GM21515 (cell line): ENCODE results near the gene RIMKLA.

ENCODE experiments used
- ATAC-seq: cut with Tn5 transposase; IDR thresholded peaks from one replicate; pipeline ENCODE4 v1.9.1; 2021; ENCODE audit not compliant: unreplicated experiment

Gene RIMKLA

DNA sequence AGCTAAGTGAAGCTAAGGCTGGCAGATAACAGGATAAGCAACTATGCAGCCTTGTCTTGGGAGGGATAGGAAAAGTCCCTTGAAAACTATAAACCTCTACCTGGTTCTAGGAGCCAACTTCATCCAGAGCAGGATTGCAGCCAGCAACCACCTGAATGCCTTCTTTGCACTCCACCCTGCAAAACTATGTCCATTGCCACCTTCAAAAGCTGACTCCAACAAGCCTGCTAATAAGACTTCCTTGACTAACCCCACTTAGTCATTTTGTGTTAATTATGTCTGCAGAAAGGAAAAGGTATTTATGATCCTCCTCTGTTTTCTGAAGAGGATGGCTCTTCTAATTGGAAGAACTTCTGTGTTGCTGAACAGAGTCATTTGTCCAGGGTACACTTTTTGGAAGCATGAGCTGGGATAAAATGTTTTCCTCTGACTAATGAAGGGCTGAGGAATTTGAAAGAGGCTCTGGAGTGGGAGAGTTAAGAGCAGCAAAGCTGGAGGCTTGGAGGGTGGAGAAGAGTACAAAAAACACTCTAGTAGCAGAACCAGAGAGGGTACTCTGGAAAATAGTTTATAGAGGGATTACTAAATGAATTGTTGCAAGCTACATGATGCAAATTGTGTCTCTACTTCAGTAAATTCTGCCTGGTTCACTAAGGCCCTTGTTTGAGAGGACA lies 9.6 kb upstream of the RIMKLA start:
- ATAC-seq = no peak

DNA sequence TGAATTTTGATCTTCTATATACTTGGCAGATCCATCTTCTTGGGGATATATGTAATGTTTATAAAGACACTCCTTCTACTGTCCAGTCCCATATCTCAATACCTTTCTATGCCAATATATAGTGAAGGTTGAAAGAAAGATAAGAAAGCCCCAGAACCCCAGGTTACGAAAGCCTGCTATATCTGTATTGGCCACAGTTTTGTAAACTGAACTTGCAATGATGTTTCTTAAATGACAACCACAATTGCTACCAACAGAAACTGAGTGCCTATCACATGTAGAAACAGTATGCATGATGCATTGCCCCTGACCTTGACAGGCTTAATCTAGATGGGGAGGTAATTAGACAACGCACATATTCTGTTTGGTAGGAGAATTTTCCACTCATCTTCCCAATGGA lies 7.8 kb upstream of the RIMKLA start:
- ATAC-seq = no peak

DNA sequence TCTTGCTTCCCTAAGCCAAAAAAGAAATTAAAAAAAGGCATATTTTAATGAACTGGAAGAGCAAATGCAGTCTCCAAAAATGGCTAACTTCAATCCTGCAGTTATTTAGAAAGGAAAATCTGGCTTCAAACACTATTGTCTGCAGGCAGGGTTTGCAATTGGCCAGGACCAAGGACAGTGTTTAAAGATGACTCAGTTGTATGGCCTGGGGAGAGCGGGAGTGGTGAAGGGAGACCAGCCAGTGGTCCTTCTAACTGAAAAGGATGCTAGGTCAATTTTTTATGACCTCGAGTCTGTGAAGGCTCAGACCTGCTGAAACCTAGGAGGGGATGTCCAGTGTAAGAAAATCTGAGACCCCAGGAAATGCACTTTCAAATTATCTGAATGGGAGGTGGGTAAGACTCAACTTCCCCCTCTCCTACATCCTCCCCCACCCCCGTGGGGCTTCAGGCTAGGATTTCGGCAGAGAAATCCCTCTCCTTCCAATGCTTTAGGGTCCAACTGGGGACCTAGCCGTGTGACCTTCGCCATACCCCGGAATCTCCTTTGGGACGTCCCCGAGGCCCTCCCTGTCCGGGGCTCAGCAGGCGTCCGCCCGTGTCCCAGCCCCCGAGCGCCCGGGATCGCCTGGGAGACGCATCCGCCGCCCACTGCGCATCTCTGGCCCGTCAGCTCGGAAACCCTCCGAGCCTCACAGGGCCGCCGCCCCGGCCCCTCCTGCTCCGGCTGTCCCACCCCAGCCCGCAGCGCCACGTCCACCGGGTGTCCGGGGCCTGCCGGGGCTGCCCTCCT lies 602 bp upstream of the RIMKLA start:
- peak; percentile 35 for ATAC-seq

DNA sequence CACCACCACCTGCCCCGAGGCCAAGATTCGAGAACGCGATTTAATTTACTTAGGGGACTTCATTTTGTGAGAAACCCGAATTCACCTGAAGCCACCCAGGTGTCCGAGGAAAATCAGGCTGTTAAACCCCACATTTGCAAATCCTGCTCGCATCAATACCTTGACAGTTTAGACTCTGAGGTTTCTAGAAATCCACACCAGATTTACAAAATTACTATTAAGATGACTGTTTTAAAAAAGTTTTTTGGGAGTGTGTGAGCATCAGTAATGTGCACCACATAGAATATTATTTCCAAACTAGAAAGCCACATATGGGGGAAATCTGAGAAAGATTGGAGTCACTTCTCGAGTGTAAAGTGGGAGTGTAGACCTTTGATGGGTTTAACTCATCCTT lies 685 bp downstream of the RIMKLA start:
- no peak for ATAC-seq

DNA sequence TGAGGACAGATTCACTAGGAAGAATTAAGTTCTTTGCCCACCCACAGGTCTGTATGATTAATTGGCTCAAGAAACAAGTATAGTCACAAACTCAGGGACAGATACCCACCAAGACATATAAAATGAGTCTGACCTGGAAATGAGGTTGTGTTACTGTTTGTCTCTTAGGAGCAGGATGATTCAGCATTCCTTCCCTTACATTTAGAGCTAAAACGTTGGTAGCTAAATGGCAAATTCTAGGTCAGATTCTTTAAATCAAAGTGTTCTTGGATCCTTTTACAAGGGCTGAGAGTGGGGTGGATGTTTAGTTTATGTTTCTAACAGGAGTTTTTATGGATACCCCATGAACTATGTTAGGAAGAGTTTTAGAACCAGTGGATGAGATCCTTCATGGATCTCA lies 4.7 kb downstream of the RIMKLA start:
- no peak for ATAC-seq

DNA sequence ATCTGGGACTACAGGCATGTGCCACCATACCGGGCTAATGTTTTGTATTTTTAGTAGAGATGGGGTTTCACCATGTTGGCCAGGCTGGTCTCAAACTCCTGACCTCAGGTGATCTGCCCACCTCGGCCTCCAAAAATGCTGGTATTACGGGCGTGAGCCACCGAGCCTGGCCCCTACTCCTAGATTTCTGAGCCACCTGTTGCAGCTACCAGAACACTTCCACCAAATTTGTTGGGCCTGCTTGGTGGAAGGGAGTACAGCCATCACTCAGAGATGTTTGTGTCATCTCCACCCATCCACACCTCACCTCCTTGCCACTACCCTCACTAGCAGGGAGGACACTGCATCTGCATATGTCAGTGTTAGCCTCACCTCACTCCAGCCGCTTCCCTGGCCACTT lies 5.5 kb downstream of the RIMKLA start:
- no peak for ATAC-seq

DNA sequence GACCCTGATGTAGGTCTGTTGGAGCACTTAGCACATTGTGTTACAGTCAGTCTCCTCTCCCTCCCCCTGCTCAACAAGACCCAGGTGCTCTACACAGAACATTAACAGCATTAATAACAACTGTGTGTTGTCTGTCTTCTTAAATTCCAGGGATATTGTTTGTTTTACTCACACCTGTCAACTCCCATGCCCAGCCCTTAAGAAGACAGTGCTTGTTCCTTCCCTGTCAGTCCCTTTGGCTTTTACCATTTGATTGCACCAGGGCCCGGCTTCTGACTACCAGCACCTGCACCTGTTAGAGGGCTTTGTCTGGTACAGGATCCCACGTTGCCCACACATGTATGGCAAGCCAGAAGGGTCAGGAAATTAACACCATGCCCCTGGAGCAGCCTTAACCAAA lies 11.7 kb downstream of the RIMKLA start:
- ATAC-seq = no peak

DNA sequence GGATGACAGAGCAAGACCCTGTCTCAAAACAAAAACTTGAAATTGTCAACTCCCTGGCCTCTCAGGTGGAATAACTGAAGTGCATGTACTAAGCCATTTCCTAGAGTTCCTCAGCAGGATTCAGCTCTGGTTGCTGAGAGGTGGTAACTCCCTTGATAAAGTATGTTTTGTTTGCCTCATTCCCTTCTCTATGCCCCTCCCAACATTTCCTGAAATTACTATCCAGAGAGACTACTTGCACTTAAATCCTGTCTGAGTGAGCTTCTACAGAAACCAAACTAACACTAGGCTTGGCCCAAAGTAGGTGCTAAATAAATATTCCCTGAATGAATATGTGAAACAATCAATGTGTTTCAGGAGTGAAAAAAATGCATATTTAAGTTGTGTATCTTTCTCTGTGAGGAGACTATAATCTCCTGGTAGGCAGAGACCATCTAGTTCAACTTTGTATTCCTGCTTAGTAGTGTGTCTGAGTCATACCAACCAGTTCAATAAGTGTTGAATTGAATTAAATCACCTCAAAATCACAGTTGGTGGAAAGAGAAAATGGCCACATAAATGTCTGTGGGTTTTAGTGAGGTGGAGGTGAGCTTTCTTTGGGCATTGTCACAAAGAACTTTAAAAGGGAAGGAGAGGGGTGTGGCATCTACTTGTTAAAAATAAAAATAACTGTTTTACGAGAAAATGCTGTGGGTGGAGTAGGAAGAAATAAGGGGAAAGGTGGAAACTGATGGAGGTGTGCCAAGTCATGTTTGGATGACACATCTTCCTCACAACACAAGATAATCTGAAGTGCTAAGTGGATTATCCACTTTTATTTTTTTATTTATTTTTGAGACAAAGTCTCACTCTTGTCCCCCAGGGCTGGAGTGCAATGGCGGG lies 12.6 kb downstream of the RIMKLA start:
- ATAC-seq = no peak

DNA sequence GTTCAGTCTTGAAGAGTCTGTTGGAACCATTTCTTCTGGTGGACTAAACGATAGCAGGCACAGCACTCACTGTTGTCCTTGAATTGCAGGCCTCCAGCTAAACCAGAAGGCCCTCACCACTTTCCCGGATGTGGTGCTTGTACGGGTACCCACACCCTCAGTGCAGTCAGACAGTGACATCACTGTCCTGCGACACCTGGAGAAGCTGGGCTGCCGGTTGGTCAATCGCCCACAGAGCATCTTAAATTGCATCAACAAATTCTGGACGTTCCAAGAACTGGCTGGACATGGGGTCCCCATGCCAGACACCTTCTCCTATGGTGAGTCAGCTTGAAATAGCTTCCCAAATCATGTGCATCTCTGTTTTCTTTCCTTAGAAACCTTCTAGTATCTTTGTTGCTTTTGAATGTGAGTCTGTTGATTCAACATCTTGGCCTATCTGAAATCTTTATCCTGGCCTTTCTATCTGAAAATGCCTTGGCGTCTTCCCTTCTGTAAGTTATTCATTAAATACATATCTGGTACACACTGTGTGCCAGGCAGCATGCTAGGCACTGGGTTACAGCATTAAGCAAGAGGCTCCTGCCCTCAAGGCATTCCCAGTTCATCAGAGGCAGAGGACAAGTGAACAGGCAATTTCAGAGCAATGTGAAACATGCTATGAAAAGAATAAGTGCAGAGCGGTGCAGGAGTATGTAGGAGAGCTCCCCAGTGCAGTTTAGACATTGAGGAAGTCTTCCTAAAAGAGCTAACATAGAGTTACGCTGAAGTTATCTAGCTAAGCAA lies 18.9 kb downstream of the RIMKLA start:
- no peak for ATAC-seq

DNA sequence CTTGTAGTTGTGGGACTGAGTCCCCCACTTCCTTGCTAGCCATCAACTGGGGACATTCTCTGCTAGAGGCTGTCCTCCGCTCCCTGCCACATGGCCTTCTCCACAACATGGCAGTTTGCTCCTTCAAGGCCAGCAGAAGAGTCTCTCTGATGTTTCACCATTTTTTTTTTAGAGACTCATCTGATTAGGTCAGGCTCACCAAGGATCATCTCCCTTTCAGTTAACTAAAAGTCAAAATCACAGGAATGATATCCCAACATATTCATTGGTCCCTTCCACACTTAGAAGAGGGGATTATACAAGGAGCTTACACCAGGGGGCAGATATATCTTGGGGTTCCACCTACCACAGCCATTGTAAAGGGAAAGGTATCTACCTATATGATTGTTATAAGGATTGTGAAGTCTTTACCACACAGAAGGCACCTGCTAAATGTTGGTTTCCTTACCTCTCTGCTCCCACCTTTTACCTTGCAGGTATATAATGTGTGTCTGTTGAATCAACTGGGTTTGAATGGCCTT lies 23.3 kb downstream of the RIMKLA start:
- ATAC-seq = no peak

DNA sequence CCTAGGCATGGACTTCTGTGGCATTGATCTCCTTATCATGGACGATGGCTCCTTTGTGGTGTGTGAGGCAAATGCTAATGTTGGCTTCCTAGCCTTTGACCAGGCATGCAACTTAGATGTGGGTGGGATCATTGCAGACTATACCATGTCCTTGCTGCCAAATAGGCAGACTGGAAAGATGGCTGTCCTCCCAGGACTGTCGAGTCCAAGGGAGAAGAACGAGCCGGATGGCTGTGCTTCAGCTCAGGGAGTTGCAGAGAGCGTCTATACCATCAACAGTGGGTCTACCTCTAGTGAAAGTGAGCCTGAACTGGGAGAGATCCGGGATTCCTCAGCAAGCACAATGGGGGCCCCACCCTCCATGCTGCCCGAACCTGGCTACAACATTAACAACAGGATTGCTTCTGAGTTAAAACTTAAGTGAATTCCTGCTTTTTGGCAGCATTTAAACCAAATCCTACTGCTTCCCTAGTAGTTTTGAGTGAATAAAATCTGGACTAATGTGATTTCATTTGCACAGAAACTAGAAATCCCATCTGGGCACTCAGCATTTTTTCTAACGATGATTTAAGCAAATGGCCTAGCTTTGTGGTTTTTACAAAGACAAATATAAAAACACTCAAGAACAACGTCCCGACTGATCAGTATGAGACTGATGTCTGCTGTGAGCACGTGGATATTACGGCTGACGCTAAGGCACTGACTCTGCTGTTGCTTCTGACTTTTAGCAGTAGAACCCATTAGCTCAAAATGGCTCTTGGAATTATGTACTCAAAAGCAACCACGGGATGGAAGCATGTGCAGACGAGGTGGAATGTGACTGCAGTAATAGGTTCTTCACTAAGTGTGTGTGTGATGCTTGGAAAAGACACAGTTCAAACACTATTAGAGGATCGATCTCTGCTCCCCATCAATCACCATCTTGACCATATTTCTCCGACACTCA lies 34.2 kb downstream of the RIMKLA start:
- no peak for ATAC-seq

DNA sequence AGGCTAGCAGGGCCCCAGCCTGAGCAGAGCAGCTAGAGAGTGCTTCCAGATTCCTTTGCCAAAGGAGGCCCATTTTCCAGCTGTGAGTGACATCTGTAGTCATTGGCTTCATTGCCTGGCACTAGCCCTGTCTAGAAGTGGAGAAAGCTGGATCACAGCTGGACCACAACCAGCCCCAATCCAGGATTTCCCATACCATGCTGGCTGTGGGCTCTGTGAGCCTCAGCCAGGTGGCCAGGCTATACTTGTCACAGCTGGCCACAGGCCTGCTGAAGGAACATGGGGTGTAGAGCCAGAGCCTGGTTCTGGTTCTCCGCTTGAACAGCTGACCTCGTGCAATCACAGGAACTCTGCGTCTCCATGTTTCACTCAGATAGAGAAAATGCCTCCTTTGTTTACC lies 36.6 kb downstream of the RIMKLA start:
- ATAC-seq = no peak

DNA sequence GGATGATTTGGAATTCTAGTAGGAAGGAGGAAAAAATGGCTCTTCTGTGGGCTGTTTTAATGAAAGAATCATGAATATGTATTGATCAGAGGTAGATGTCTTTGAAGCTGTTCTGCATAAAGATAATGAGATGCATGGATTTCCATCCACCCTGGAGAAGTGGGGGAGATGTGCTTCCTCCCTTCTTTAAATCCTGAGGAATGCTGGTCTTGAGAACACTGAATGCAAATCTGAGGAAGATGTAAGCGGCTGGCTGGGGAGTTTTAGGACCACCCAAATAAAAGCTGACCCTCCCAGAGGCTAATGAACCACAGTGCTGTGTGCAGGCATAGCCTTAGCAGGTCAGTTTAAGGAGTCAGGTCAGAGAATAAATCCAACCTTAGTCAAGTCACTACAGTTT lies 37.9 kb downstream of the RIMKLA start:
- ATAC-seq = no peak

DNA sequence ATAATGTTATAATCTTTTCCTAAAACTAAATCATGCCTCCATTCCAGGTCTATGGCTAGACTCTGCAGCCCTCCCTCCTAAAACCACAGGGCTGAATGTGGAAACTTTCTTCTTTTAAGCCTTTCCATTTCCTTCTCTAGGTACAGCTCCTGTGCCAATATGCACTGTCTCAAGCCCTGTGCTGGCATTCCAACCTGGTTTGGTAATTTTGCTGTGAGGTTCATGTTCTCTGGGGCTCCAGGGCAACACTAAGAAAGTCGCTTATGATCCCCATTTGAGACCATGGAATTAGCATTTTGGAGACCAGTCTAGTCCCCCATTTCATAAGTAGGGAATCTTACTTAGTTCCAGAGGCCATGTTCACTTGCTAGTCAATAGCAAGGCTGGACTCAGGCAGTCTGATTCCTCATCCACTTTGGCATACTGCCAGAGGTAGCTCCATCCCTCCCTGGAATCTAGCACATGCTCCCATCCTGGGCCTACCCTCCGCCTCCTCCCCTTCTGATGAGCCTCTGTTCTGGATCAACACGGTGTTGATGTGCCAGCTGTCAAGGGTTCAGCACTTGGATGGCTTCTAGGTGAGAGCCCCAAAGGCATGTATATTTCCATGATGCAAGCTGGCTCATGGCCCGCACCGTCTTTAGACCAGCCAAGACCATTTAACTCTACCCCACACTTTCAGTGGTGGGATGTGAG lies 38.7 kb downstream of the RIMKLA start:
- ATAC-seq = no peak

DNA sequence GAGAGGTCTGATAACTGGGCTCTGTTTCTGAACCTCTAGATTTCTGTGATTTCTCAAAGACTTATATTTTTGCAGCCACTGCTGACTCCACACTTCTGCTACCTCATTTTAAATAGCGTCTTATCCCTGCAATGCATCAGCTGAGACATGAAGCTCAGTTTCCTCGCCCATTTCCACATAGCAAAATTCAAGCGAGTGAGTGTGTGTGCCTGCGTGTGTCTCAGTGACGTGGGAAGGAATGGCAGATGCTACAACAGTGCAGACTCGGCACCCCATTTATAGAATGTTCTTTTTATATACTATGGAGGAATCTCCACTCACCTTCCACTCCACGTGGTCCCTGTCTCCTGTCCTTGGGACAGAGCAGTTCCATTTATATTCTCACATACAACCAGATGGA lies 39.5 kb downstream of the RIMKLA start:
- ATAC-seq = no peak

DNA sequence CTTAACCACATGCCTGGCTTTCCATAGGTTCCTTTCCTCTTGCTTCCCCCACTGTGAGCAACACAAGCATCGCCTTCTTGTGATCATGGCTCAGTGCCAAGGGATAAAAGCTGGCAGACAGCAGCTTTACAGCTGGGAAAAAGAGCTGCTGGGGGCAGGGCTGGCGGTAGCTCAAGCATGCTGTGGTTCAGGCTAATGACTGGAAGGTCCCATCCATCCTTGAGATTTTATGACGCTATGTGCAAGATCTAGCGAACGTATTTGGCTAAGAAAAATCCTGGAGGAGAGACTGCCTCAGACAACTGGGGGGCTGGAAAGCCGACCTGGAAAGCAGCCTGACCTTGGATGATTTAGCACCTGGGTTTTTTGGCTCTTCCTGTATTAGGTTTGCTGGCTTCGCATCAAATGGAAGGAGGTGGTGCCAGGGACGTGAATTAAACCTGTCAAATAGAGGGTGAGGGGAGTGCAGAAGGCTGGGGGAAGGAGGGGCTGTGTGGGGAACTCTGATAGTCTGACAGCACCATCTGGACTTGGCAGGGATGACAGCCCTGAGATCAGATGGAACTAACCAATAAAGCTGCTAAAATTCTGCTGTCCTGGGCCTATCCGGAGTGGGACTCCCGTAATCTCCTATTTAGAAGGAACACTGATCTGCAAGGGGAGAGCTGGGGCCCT lies 40.5 kb downstream of the RIMKLA start:
- no peak for ATAC-seq

DNA sequence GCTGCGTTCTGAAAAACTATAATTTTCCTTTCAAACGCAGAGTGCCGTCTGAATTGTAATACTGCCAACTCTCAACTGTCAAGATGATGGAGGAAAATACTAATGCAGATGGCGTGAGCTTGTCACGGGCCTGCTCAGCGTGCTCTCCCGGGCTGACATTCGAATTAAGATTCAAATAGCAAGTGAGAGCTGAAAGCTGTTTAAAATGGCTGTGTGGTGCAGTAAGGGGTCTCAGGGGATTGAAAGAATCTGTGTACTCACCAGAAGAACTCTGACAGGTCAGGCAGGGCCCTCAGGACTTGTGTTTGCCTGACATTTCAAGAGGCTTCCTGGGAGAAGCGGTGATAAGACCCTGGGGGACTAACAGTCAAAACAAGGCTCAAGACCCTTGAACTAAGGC lies 42.1 kb downstream of the RIMKLA start:
- no peak for ATAC-seq

DNA sequence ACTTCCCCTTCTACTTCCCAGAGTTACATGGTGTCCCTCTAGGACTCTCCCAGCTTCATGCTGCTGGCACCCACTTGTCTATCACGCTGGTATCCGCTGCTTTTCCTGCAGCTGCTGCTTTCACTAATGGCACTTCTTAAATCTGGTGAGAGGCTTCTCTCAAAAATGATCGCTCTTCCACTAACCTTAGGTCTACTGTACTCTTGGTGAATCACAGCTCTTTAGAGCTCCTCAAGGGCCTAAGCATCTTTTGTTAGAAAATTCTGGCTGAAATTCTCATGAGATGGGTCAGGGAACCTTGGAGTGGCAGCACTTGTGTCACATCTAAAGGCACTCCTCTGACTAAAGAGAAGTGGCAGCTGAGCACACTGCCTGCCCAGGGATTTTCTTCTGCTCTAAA lies 43.1 kb downstream of the RIMKLA start:
- ATAC-seq = no peak

DNA sequence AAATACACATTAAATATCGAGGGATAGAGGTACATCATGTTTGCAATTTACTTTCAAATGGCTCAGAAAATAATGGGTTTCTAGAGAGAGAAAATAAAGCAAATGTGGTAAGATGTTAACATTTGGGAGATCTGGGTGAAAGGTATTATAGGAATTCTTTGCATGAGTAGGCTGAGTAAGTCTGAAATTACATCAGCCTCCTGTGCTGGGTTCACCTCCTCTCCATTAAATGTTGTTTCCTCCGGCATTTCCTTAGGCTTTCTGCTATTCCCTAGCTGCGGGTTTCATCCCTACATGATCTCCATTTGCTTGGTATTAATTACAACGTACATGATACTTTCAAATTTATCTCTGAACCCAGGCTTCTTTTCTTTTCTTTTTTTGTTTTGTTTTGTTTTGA lies 43.6 kb downstream of the RIMKLA start:
- ATAC-seq = no peak
